Ishikawa (cell line): ENCODE data around the gene SOST.

Source experiments
- CEBPB ChIP-seq: IDR thresholded peaks from 2 replicates; pipeline ENCODE4 v1.6.1; 2012
- CREB1 ChIP-seq: IDR thresholded peaks from 2 replicates; pipeline ENCODE4 v1.6.1; 2012; ENCODE audit warnings: low read depth
- EGR1 ChIP-seq: IDR thresholded peaks from 2 replicates; pipeline ENCODE4 v1.6.1; 2012
- EP300 ChIP-seq: IDR thresholded peaks from 2 replicates; pipeline ENCODE4 v1.6.1; 2012; ENCODE audit warnings: borderline replicate concordance
- FOXM1 ChIP-seq: IDR thresholded peaks from 2 replicates; pipeline ENCODE4 v1.6.1; 2012; ENCODE audit warnings: low read depth, borderline replicate concordance
- MAX ChIP-seq: IDR thresholded peaks from 2 replicates; pipeline ENCODE4 v1.6.1; 2012
- NFIC ChIP-seq: IDR thresholded peaks from 2 replicates; pipeline ENCODE4 v1.6.1; 2012
- RAD21 ChIP-seq: IDR thresholded peaks from 2 replicates; pipeline ENCODE4 v1.6.1; 2012; ENCODE audit warnings: low read depth
- REST ChIP-seq: IDR thresholded peaks from 2 replicates; pipeline ENCODE4 v1.6.1; 2012; ENCODE audit warnings: low read depth, mild to moderate bottlenecking
- TAF1 ChIP-seq: IDR thresholded peaks from 2 replicates; pipeline ENCODE4 v1.6.1; 2012; ENCODE audit warnings: low read depth, mild to moderate bottlenecking
- TCF12 ChIP-seq: IDR thresholded peaks from 2 replicates; pipeline ENCODE4 v1.6.1; 2012; ENCODE audit warnings: low read depth
- TEAD4 ChIP-seq: IDR thresholded peaks from 2 replicates; pipeline ENCODE4 v1.6.1; 2012
- USF1 ChIP-seq: IDR thresholded peaks from 2 replicates; pipeline ENCODE4 v1.6.1; 2012
- YY1 ChIP-seq: IDR thresholded peaks from 2 replicates; pipeline ENCODE4 v1.6.1; 2012; ENCODE audit warnings: low read depth
- ZBTB7A ChIP-seq: IDR thresholded peaks from 2 replicates; pipeline ENCODE4 v1.6.1; 2012; ENCODE audit warnings: low read depth

The SOST gene

GRCh38 chr17:43800736-43801135, 42.1 kb upstream of the SOST start:
- TF ChIP-seq USF1 (no peak), TCF12 (no peak), FOXM1 (no peak), ZBTB7A (no peak), CEBPB (no peak), NFIC (no peak), CREB1 (no peak), REST (no peak), EGR1 (no peak), EP300 (no peak)

GRCh38 chr17:43799047-43799446, 40.5 kb upstream of the SOST start:
- TF ChIP-seq FOXM1 (no peak), MAX (no peak), YY1 (no peak), CREB1 (no peak), ZBTB7A (no peak), TEAD4 (no peak), RAD21 (no peak), NFIC (no peak)

- TF ChIP-seq TEAD4: 0 out of 2 replicates have a peak, but pooled peaks have one; percentile 44
- no peak for TF ChIP-seq FOXM1
- TF ChIP-seq RAD21: no peak
- no peak for TF ChIP-seq TCF12
- TF ChIP-seq MAX: peak; percentile 59
- no peak for TF ChIP-seq USF1
- no peak for TF ChIP-seq TAF1
- TF ChIP-seq ZBTB7A: no peak
- TF ChIP-seq YY1: peak; percentile 56
- no peak for TF ChIP-seq CREB1
- no peak for TF ChIP-seq EGR1
- no peak for TF ChIP-seq NFIC
- no peak for TF ChIP-seq REST
- TF ChIP-seq CEBPB: no peak
- no peak for TF ChIP-seq EP300
Measured at GRCh38 chr17:43791589-43791988, 33.0 kb upstream of the SOST start.

- TF ChIP-seq CEBPB (no peak), RAD21 (peak; percentile 52), CREB1 (no peak)
Measured at GRCh38 chr17:43790311-43790940, 31.8 kb upstream of the SOST start.

- TF ChIP-seq NFIC (no peak), TEAD4 (no peak), TAF1 (no peak), EP300 (no peak), ZBTB7A (no peak)
Measured at GRCh38 chr17:43789482-43789881, 30.9 kb upstream of the SOST start.

GRCh38 chr17:43788540-43788939, 29.9 kb upstream of the SOST start:
- TF ChIP-seq EP300 (no peak), TAF1 (no peak), TEAD4 (no peak), YY1 (no peak), REST (no peak), MAX (no peak), ZBTB7A (no peak), FOXM1 (no peak), RAD21 (no peak), CREB1 (no peak), TCF12 (no peak), NFIC (no peak), USF1 (no peak), CEBPB (no peak), EGR1 (no peak)
